A549 (cell line): ENCODE results near the gene NPHP1. TPM values are rescaled to one million over a fixed set of nuclear protein-coding genes. Genes with fewer than 3 reads are reported as not detected.

Experiments used
- ATAC-seq, 2 experiments: fragments of 200-7000 bp in 1 of 2; fragments of >200 bp in 1 of 2; cut with Nextera tagmentation in 1 of 2; cut with Tn5 transposase in 1 of 2; 3 replicates each; pipeline versions ENCODE4 v1.8.0 to v1.9.1; 2018 to 2020; ENCODE audit warnings: mild to moderate bottlenecking in 1 of 2, moderate library complexity in 1 of 2
- CTCF ChIA-PET: fragments of 300-600 bp; sonication (Branson Sonifier 250); formaldehyde crosslinking; extraction: SDS; loops from one replicate; lab custom pipeline; 2021; ENCODE audit warnings: antibody characterized with exemption, inconsistent platforms; lab: Yijun Ruan, JAX
- POLR2A ChIA-PET: fragments of 350-600 bp; formaldehyde crosslinking; extraction: SDS; loops from one replicate; lab custom pipeline; 2021; ENCODE audit warnings: antibody characterized with exemption, inconsistent platforms; lab: Yijun Ruan, JAX
- DNase-seq, 2 experiments: peaks; one replicate each; pipeline versions ENCODE4 v3.0.0 to v3.0.0-alpha.2; 2011 to 2016; ENCODE audit warnings: low read depth in 1 of 2, low spot score in 1 of 2
- FAIRE-seq: peaks from 2 replicates; lab custom pipeline; 2011; peaks lifted over from hg19 to GRCh38; lab: Jason Lieb, UNC
- H3K27ac ChIP-seq, 2 experiments: fragments of >200 bp; sonication (Bioruptor Twin); formaldehyde crosslinking; 3 replicates each; pipeline ENCODE4 v1.5.1; 2016 to 2017
- H3K4me1 ChIP-seq: fragments of >200 bp; sonication (Bioruptor Twin); formaldehyde crosslinking; 3 replicates; pipeline ENCODE4 v1.6.1; 2016
- H3K4me2 ChIP-seq: fragments of >200 bp; sonication (Bioruptor Twin); formaldehyde crosslinking; 3 replicates; pipeline ENCODE4 v1.6.1; 2016
- H3K4me3 ChIP-seq: fragments of >200 bp; sonication (Bioruptor Twin); formaldehyde crosslinking; 3 replicates; pipeline ENCODE4 v1.5.1; 2016
- H3K9me3 ChIP-seq: fragments of >200 bp; sonication (Bioruptor Twin); formaldehyde crosslinking; 3 replicates; pipeline ENCODE4 v1.6.1; 2016
- CBX8 ChIP-seq: fragments of 200-600 bp; sonication (generic); IDR thresholded peaks from 2 replicates; pipeline ENCODE4 v1.6.1; 2016
- CEBPB ChIP-seq, 2 experiments: fragments of >200 bp in 1 of 2; sonication (Bioruptor Twin) in 1 of 2; formaldehyde crosslinking in 1 of 2; IDR thresholded peaks; 2 replicates each; pipeline ENCODE4 v1.6.1; 2012 to 2016
- EHF ChIP-seq: fragments of 250-450 bp; sonication (Bioruptor Pico); IDR thresholded peaks from 2 replicates; pipeline ENCODE4 v1.5.0; 2020; ENCODE audit warnings: mild to moderate bottlenecking
- ELK1 ChIP-seq: fragments of 150-350 bp; IDR thresholded peaks from 2 replicates; pipeline ENCODE4 v1.6.1; 2014; ENCODE audit warnings: low read depth, mild to moderate bottlenecking, low read length
- EP300 ChIP-seq, 2 experiments: fragments of >200 bp; sonication (Bioruptor Twin); formaldehyde crosslinking; IDR thresholded peaks; 2 replicates in 1 of 2; 3 replicates in 1 of 2; pipeline ENCODE4 v1.6.1; 2016 to 2017
- ESRRA ChIP-seq: fragments of 150-350 bp; IDR thresholded peaks from 2 replicates; pipeline ENCODE4 v1.6.1; 2014; ENCODE audit warnings: mild to moderate bottlenecking, low read length, borderline replicate concordance
- FOSL2 ChIP-seq, 2 experiments: fragments of 450-650 bp in 1 of 2; fragments of >200 bp in 1 of 2; sonication (Bioruptor Twin) in 1 of 2; formaldehyde crosslinking; IDR thresholded peaks; 2 replicates each; pipeline versions ENCODE4 v1.5.0 to v1.6.1; 2016 to 2020; ENCODE audit warnings: mild to moderate bottlenecking in 1 of 2, moderate library complexity in 1 of 2
- GATA3 ChIP-seq: IDR thresholded peaks from 2 replicates; pipeline ENCODE4 v1.6.1; 2012; ENCODE audit warnings: borderline replicate concordance
- HMGXB4 ChIP-seq: fragments of 250-450 bp; sonication (Bioruptor Pico); IDR thresholded peaks from 2 replicates; pipeline ENCODE4 v1.5.0; 2021; ENCODE audit warnings: mild to moderate bottlenecking, moderate library complexity, borderline replicate concordance
- HOXB5 ChIP-seq: fragments of 250-450 bp; sonication (Bioruptor Pico); IDR thresholded peaks from 2 replicates; pipeline ENCODE4 v1.5.0; 2020; ENCODE audit warnings: mild to moderate bottlenecking, moderate library complexity
- JUN ChIP-seq, 2 experiments: fragments of >200 bp; sonication (Bioruptor Twin); formaldehyde crosslinking; IDR thresholded peaks; 2 replicates in 1 of 2; 3 replicates in 1 of 2; pipeline ENCODE4 v1.6.1; 2016 to 2017
- JUNB ChIP-seq: fragments of >200 bp; sonication (Bioruptor Twin); formaldehyde crosslinking; IDR thresholded peaks from 2 replicates; pipeline ENCODE4 v1.6.1; 2016
- KDM1A ChIP-seq: fragments of 200-600 bp; sonication (generic); IDR thresholded peaks from 2 replicates; pipeline ENCODE4 v1.6.1; 2016; ENCODE audit warnings: low read depth, mild to moderate bottlenecking
- NR3C1 ChIP-seq: fragments of >200 bp; sonication (Bioruptor Twin); formaldehyde crosslinking; IDR thresholded peaks from 3 replicates; pipeline ENCODE4 v1.6.1; 2017
- PBX3 ChIP-seq: IDR thresholded peaks from 2 replicates; pipeline ENCODE4 v1.6.1; 2012
- PHF8 ChIP-seq: fragments of 200-600 bp; sonication (generic); IDR thresholded peaks from 2 replicates; pipeline ENCODE4 v1.6.1; 2016; ENCODE audit warnings: low read depth, mild to moderate bottlenecking, antibody characterized with exemption, moderate library complexity, borderline replicate concordance
- POLR2A ChIP-seq: IDR thresholded peaks from 2 replicates; pipeline ENCODE4 v1.6.1; 2012; ENCODE audit warnings: mild to moderate bottlenecking, low read length
- POLR2AphosphoS2 ChIP-seq: conservative IDR thresholded peaks from 2 replicates; pipeline ENCODE4 v1.6.1; 2012; ENCODE audit warnings: low read length, improper control_type of control experiment, inconsistent platforms
- RARB ChIP-seq: fragments of 250-450 bp; sonication (Bioruptor Pico); IDR thresholded peaks from 2 replicates; pipeline ENCODE4 v1.8.0; 2021; ENCODE audit warnings: mild to moderate bottlenecking, moderate library complexity
- ZFP36 ChIP-seq: fragments of 450-650 bp; IDR thresholded peaks from 2 replicates; pipeline ENCODE4 v1.6.1; 2014; ENCODE audit warnings: borderline replicate concordance; ENCODE audit not compliant: partially characterized antibody
- ZNF302 ChIP-seq: fragments of 250-450 bp; sonication (Bioruptor Pico); IDR thresholded peaks from 2 replicates; pipeline ENCODE4 v1.9.0; 2021; ENCODE audit warnings: inconsistent platforms, mild to moderate bottlenecking, moderate library complexity
- WGBS: methylation state at CpG from one replicate; pipeline ENCODE4 v1.1.6; 2017; ENCODE audit errors: missing lambda C conversion rate; 5-methylcytosine and 5-hydroxymethylcytosine counted together
- polyA plus RNA-seq, 4 experiments: library from polyadenylated mRNA; depleted of rRNA in 3 of 4; stranded (reverse); fragments of >200 nt; fragmentation: RNase III in 1 of 4; extraction: RNeasy Plus Mini Kit Qiagen cat#74134 plus additional on column Dnase treatment in 1 of 4; gene quantifications; 2 replicates in 3 of 4; 3 replicates in 1 of 4; pipeline ENCODE4 v1.2.3, GENCODE V29; 2011 to 2017
- TF ChIP-seq, protein P1 (sequence below): IDR thresholded peaks from 2 replicates; pipeline ENCODE4 v1.6.1; 2012
- TF ChIP-seq, protein P2 (sequence below): fragments of >200 bp; sonication (Bioruptor Twin); formaldehyde crosslinking; IDR thresholded peaks from 3 replicates; pipeline ENCODE4 v1.6.1; 2016

Gene NPHP1
- polyA plus RNA-seq, 2 of the 4 experiments (the other 2 are of a cell fraction): 8.4 to 15.4 TPM

DNA sequence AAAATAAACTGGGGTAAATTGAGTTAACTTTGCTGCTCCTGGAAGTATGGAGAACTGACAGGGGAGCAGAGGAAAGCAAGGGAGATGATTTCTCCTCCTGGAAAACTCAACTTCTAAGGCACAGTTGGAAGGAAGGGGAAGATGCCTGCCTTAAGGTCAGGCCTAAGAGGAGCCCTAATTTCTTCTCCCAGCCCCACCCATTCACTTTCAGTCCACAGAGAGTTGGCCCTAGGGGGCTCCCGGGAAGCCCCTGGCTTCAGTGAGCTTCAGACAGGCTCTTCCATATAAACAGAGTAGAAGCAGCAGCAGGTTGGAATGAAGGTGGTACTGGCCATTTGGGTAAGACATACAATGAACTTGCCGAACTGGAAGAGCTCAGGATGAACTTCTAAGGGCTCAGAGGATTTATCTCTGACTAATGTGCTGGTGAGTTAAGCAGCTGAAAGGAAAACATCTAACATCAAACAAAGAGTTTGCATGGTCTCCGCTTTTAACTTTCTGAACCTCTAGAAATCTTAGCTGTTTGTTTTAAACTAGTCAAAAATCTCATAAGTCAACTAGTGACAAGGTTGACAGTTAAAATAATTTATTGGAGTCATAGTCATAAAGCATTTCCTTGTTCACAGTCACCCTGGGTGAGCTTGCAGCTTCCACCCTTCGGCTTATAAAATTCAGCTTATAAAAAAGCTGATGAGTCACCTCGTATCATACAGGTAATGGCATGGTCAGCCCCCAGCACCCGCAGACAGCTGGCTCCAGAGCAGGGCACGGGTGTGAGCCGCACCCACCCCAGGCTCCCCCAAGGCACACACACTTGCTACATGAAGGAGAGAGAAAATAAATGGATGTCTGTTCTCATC lies 99.0 kb downstream of the NPHP1 start (continued):
- TF ChIP-seq ELK1: no peak
- TF ChIP-seq JUN (IDR thresholded peaks at IDR 0.05): peak; percentile 98 to 99
- no peak for TF ChIP-seq PHF8
- TF ChIP-seq, protein P1, sequence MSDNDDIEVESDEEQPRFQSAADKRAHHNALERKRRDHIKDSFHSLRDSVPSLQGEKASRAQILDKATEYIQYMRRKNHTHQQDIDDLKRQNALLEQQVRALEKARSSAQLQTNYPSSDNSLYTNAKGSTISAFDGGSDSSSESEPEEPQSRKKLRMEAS: peak; percentile 81

GRCh38 chr2:110105183-110105582 lies 99.6 kb downstream of the NPHP1 start:
- peaks cover under 1% of the 10 kb centered on the region; the same call in 1 of the 3 replicates for H3K9me3 ChIP-seq
- ATAC-seq (no peak), FAIRE-seq (no peak), DNase-seq (no peak)
- H3K4me3 ChIP-seq: peak overlapping the region; percentile 15; the same call in 2 of the 3 replicates
- CTCF ChIA-PET: interaction anchor here (1.4 to 4.3 kb wide), 2 partner anchors 8 to 11 kb away, joined by 3 to 39 read pairs; partner anchors contain the start of gene MALL
- TF ChIP-seq ZNF302 (CRISPR knock-in tag) (0 out of 2 replicates have a peak, but pooled peaks have one; percentile 38), EHF (CRISPR knock-in tag) (peak; percentile 52; the same call in 1 of the 2 replicates), FOSL2 (IDR thresholded peaks at IDR 0.05) (no peak), FOSL2 (CRISPR knock-in tag; IDR thresholded peaks at IDR 0.05) (no peak), JUNB (no peak), POLR2A (peak; percentile 9; the same call in 1 of the 2 replicates), HOXB5 (CRISPR knock-in tag) (peak; percentile 17), ELK1 (no peak)
- TF ChIP-seq, protein P2, sequence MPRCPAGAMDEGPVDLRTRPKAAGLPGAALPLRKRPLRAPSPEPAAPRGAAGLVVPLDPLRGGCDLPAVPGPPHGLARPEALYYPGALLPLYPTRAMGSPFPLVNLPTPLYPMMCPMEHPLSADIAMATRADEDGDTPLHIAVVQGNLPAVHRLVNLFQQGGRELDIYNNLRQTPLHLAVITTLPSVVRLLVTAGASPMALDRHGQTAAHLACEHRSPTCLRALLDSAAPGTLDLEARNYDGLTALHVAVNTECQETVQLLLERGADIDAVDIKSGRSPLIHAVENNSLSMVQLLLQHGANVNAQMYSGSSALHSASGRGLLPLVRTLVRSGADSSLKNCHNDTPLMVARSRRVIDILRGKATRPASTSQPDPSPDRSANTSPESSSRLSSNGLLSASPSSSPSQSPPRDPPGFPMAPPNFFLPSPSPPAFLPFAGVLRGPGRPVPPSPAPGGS: no peak
- 23% methylated on average over 4 of the region's 4 CpGs for WGBS
- peaks cover 87% of the 10 kb centered on the region for H3K4me1 ChIP-seq
- H3K4me2 ChIP-seq: peak overlapping the region; percentile 88
- POLR2A ChIA-PET: interaction anchor here (2.6 kb wide), 1 partner anchor 10 kb away, joined by 56 read pairs; the partner anchor contains the start of gene MALL
- H3K27ac ChIP-seq: peak overlapping the region; percentile 98 to 100

DNA sequence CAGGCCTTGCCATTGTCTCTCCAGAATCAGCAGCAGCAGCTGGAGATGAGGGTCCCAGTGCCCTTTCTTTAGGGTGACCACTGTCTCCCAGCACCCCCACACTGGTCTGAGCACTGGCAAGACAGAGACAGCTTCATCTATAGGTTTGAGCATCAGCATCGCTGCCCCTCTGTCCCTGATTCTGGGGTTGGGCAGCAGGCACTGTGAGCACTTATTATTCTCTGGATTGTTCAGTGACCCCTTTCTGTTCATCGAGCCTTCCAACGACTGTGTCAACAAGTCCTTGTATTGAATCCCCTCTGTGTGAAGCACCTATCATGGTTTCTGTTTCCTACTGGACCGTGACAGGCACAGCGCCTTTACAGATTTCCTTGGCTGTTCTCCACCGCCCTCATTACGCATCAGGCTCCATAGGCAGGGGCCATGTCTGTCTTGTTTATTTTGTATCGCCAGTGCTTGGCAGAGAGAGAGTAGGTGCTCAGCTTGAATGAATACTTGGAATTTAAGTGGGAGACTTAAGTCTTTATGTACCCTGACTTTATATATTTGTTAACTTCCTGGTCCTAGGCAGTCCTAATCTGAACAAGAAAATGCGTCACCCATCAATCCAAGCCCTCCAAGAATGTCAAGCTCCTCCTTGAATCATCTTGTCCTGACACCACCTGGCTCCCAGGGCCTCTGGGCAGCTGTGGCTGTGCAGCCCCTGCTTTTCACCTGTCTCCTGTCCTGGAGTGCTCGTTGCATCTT lies 100.6 kb downstream of the NPHP1 start:
- peak overlapping the region; percentile 88 for H3K4me2 ChIP-seq
- peaks cover 89% of the 10 kb centered on the region for H3K4me1 ChIP-seq
- DNase-seq: peak in 1 of 2 experiments; percentile 83
- 33% methylated on average over 10 of the region's 10 CpGs for WGBS
- FAIRE-seq: no peak
- ChIA-PET CTCF (interaction anchor here (0.7 to 1.4 kb wide), 2 partner anchors 9 to 11 kb away, joined by 3 to 4 read pairs; no protein-coding TSS in a partner anchor), POLR2A (no interaction called here)
- no peaks in the 10 kb centered on the region for H3K9me3 ChIP-seq
- H3K27ac ChIP-seq: peak overlapping the region; percentile 98 to 100
- peak overlapping the region; percentile 15; the same call in 1 of the 3 replicates for H3K4me3 ChIP-seq
- peak in 1 of 2 experiments; percentile 54; a peak in 2 of 5 replicates for TF ChIP-seq EP300 (IDR thresholded peaks at IDR 0.05)
- TF ChIP-seq JUNB: peak; percentile 49; the same call in 1 of the 2 replicates
- TF ChIP-seq POLR2AphosphoS2: no peak
- TF ChIP-seq ESRRA: no peak
- TF ChIP-seq RARB (CRISPR knock-in tag): no peak
- TF ChIP-seq ZFP36: no peak
- peak; percentile 63; the same call in 1 of the 2 replicates for TF ChIP-seq PBX3
- peak; percentile 30; the same call in 1 of the 2 replicates for TF ChIP-seq HOXB5 (CRISPR knock-in tag)
- no peak for TF ChIP-seq CBX8
- no peak for TF ChIP-seq HMGXB4
- TF ChIP-seq KDM1A: no peak
- TF ChIP-seq, protein P1: 0 out of 2 replicates have a peak, but pooled peaks have one; percentile 25
- TF ChIP-seq GATA3: peak; percentile 78
- TF ChIP-seq POLR2A: no peak
- TF ChIP-seq NR3C1: no peak
- TF ChIP-seq CEBPB (IDR thresholded peaks at IDR 0.05): no peak
- TF ChIP-seq JUN (IDR thresholded peaks at IDR 0.05): peak; percentile 34 to 62; a peak in 2 of 5 replicates
- ATAC-seq: no peak
